MCF 10A (cell line): ENCODE results near the gene SNAPIN. TPM values are rescaled to one million over a fixed set of nuclear protein-coding genes. Genes with fewer than 3 reads are reported as not detected.

Experiments
- BruUV-seq: library from RNA; stranded (reverse); fragments of 400-500 nt; replicated peaks from 2 replicates; lab custom pipeline; 2021; lab: Mats Ljungman, UMichigan
- CTCF ChIA-PET: fragments of 300-600 bp; sonication (Branson Sonifier 250); formaldehyde crosslinking; extraction: SDS; loops from one replicate; lab custom pipeline; 2021; ENCODE audit warnings: antibody characterized with exemption, inconsistent platforms; lab: Yijun Ruan, JAX
- POLR2A ChIA-PET: fragments of 300-600, 350-650 bp; sonication (Branson Sonifier 250); formaldehyde crosslinking; extraction: SDS; loops from one replicate; lab custom pipeline; 2020; ENCODE audit warnings: antibody characterized with exemption, inconsistent platforms; lab: Yijun Ruan, JAX
- DNase-seq: peaks from one replicate; pipeline ENCODE4 v3.0.0-alpha.2; 2018; ENCODE audit not compliant: unreplicated experiment
- H3K27ac Mint-ChIP-seq: one replicate; pipeline ENCODE4 v1.8.0; 2022; ENCODE audit warnings: mild to moderate bottlenecking, low read depth, mixed read lengths; ENCODE audit not compliant: unreplicated experiment
- H3K27me3 Mint-ChIP-seq: one replicate; pipeline ENCODE4 v1.8.0; 2022; ENCODE audit warnings: mixed read lengths; ENCODE audit not compliant: insufficient read depth, unreplicated experiment
- H3K36me3 Mint-ChIP-seq: one replicate; pipeline ENCODE4 v1.8.0; 2022; ENCODE audit warnings: mild to moderate bottlenecking, moderate library complexity, mixed read lengths; ENCODE audit not compliant: insufficient read depth, unreplicated experiment
- H3K4me1 Mint-ChIP-seq: one replicate; pipeline ENCODE4 v1.8.0; 2022; ENCODE audit warnings: mixed read lengths; ENCODE audit not compliant: insufficient read depth, unreplicated experiment
- H3K4me3 Mint-ChIP-seq: one replicate; pipeline ENCODE4 v1.8.0; 2022; ENCODE audit warnings: mild to moderate bottlenecking, moderate library complexity, mixed read lengths; ENCODE audit not compliant: unreplicated experiment
- H3K9me3 Mint-ChIP-seq: one replicate; pipeline ENCODE4 v1.8.0; 2022; ENCODE audit warnings: mixed read lengths; ENCODE audit not compliant: unreplicated experiment
- CTCF ChIP-seq: fragments of 200-600 bp; IDR thresholded peaks from one replicate; pipeline ENCODE4 v1.8.0; 2022; ENCODE audit warnings: antibody characterized with exemption, mild to moderate bottlenecking; ENCODE audit not compliant: unreplicated experiment
- intact Hi-C: fragments of 100-400 bp; cut with micrococcal nuclease; formaldehyde crosslinking; loops from 2 replicates; pipeline ENCODE4 v1.14.1; 2022
- total RNA-seq: library from RNA; stranded (reverse); gene quantifications from 2 replicates; pipeline ENCODE4 v1.2.3, GENCODE V29; 2022

The SNAPIN gene
- total RNA-seq, 1 experiment from 2014 or later: 63.7 TPM

- Mint-ChIP-seq H3K36me3 (peaks cover 33% of the 10 kb centered on the region), H3K4me1 (peaks cover 41% of the 10 kb centered on the region), H3K27ac (peak within 1 kb of the TSS; percentile 91), H3K9me3 (no peaks in the 10 kb centered on the region), H3K27me3 (no peaks in the 10 kb centered on the region), H3K4me3 (peak within 1 kb of the TSS; percentile 84)
- no peak for TF ChIP-seq CTCF
- DNase-seq: no peak
- intact Hi-C loops: loop anchor here (1.0 to 2.0 kb wide), 3 partner anchors 31 to 56 kb away; partner anchors contain the start of genes ILF2 and SNAPIN
- BruUV-seq: no TSS peak
- ChIA-PET CTCF (interaction anchor here (0.6 to 9.3 kb wide), 26 partner anchors 13 to 1267 kb away, joined by 3 to 195 read pairs (median 4); partner anchors contain the start of genes NPR1, S100A14, S100A16 and SNAPIN), POLR2A (interaction anchor here (0.6 to 46.1 kb wide), 24 partner anchors 6 to 792 kb away, joined by 3 to 1272 read pairs (median 5); partner anchors contain the start of genes CHTOP, CREB3L4, INTS3 and JTB)
Measured at GRCh38 chr1:153627715-153628626, 30.5 kb upstream of the SNAPIN start, which contains the start of gene S100A1. Gene S100A1, plus strand, starts transcription at chr1:153628434. Its CDS starts 2,088 bp downstream, at chr1:153630522.

GRCh38 chr1:153628638-153629342, 29.7 kb upstream of the SNAPIN start:
- H3K4me1 Mint-ChIP-seq: peaks cover 43% of the 10 kb centered on the region
- no peaks in the 10 kb centered on the region for H3K9me3 Mint-ChIP-seq
- no peak overlapping the region for H3K27ac Mint-ChIP-seq
- no peak overlapping the region for H3K4me3 Mint-ChIP-seq
- intact Hi-C loops: no loop called here
- CTCF ChIA-PET: interaction anchor here (0.6 to 9.3 kb wide), 13 partner anchors 8 to 118 kb away, joined by 3 to 195 read pairs (median 5); partner anchors contain the start of genes NPR1, S100A14 and S100A16
- POLR2A ChIA-PET: interaction anchor here (0.7 to 46.1 kb wide), 5 partner anchors 5 to 99 kb away, joined by 3 to 1272 read pairs (median 19); partner anchors contain the start of genes CHTOP, INTS3, S100A1 and S100A13
- H3K36me3 Mint-ChIP-seq: peaks cover 25% of the 10 kb centered on the region
- DNase-seq: no peak
- H3K27me3 Mint-ChIP-seq: no peaks in the 10 kb centered on the region
- no peak for TF ChIP-seq CTCF
- BruUV-seq: no TSS peak

- CTCF ChIA-PET: interaction anchor here (0.6 to 9.3 kb wide), 8 partner anchors 8 to 119 kb away, joined by 4 to 195 read pairs (median 7); partner anchors contain the start of genes S100A14 and S100A16
- no peak for TF ChIP-seq CTCF
- H3K36me3 Mint-ChIP-seq: peaks cover 25% of the 10 kb centered on the region
- peaks cover 38% of the 10 kb centered on the region for H3K4me1 Mint-ChIP-seq
- DNase-seq: no peak
- no peak overlapping the region for H3K27ac Mint-ChIP-seq
- H3K9me3 Mint-ChIP-seq: no peaks in the 10 kb centered on the region
- intact Hi-C loops: no loop called here
- BruUV-seq: no TSS peak
- POLR2A ChIA-PET: interaction anchor here (0.7 to 46.1 kb wide), 4 partner anchors 5 to 99 kb away, joined by 3 to 1272 read pairs (median 640); partner anchors contain the start of genes CHTOP, INTS3, S100A1 and S100A13
- H3K4me3 Mint-ChIP-seq: no peak overlapping the region
- no peaks in the 10 kb centered on the region for H3K27me3 Mint-ChIP-seq
Measured at GRCh38 chr1:153629343-153629665, 29.2 kb upstream of the SNAPIN start.
